ENCODE data around the gene ENO2.
"Not testable (repeated sequence)": the region's sequence is repeated elsewhere in the genome, so short reads cannot be mapped to it uniquely, and the experiment has no call there.

Gene ENO2

DNA sequence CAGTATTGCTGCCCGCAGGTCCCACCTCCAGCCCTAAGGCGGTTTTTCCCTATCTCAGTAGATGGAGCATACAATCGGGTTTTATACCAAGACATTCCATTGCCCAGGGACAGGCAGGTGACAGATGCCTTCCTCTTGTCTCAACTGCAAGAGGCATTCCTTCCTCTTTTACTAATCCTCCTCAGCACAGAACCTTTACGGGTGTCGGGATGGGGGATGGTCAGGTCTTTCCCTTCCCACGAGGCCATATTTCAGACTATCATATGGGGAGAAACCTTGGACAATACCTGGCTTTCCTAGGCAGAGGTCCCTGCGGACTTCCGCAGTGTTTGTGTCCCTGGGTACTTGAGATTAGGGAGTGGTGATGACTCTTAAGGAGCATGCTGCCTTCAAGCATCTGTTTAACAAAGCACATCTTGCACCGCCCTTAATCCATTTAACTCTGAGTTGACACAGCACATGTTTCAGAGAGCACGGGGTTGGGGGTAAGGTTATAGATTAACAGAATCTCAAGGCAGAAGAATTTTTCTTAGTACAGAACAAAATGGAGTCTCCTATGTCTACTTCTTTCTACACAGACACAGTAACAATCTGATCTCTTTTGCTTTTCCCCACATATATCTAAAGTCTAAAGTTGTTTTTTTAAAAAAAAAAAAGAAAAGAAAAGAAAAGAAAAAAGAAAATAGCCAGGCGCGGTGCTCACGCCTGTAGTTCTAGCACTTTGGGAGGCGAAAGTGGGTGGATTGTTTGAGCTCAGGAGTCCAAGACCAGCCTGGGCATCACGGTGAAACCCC is 28.0 kb upstream of the ENO2 start:
- DNase-seq: not testable (repeated sequence)

DNA sequence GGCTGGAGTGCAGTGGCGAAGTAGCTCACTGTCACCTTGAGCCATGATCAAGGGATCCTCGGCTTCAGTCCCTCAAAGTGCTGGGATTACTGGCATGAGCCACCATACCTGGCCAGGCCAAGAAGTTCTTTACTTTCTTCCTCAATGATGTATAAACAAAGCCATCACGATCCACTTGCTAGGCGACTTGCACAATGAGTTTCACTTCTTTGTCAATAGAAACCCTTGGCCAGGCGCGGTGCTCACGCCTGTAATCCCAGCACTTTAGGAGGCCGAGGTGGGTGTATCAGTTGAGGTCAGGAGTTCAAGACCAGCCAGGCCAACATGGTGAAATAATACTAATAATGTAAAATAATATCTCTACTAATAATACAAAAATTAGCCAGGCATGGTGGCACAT is 26.9 kb upstream of the ENO2 start:
- DNase-seq: no peak

DNA sequence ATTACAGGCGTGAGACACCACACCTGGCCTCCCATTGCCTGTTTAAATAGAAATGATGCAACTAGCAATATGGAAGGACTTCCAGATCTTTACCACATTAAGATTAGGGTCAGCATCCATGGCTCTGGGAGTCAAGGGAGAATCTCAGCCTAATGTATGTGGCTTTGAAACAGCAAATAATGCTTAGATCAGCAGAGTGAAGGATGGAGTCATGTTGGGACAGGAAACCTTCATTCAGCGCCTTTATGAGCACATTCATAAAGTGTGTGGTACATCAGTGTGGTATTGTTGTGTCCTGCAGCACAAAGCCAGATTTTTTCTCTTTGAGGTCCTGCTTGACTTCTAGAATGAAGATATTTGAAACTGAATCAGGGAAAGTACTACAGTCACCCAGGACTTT is 26.0 kb upstream of the ENO2 start:
- DNase-seq: no peak

DNA sequence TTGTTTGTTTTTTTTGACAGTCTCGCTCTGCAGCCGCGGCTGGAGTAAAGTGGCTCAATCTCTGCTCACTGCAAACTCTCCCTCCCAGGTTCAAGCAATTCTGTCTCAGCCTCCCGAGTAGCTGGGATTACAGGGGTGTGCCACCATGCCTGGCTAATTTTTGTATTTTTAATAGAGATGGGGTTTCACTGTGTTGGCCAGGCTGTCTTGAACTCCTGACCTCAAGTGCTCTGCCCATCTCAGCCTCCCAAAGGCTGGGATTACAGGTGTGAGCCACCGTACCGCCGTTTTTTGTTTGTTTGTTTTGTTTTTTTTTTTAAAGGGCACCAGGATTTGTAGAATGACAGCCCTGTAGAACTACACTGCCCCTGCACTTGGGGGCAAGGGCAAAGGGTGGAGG is 25.6 kb upstream of the ENO2 start:
- not testable (repeated sequence) for DNase-seq

DNA sequence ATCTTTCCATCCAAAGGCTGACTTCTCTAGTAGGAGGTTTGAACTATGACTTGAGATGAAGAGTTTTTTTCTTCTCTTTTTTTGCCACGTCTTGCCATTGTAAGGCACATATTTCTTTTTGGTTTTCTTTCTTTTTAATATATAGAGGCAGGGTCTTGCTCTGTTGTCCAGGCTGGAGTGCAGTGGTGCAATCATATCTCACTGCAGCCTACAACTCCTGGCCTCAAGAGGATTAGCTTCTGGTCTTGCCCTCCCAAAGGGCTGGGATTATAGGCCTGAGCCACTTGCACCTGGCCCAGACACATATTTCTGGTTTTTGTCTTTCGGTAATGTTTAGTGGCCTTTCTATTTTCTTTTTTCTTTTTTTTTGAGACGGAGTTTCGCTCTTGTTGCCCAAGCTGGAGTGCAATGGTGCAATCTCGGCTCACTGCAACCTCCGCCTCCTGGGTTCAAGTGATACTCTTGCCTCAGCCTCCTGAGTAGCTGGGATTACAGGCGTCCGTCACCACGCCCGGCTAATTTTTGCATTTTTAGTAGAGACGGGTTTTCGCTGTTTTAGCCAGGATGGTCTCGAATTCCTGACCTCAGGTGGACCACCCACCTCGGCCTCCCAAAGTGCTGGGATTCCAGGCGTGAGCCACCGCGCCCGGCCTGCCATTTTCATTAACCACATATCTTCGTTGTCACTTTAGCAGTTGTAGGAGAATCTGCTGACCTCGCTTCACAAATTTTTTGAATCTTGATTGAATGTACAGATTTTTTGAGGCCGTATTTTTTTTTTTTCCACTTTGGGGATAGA is 24.4 kb upstream of the ENO2 start:
- not testable (repeated sequence) for DNase-seq

DNA sequence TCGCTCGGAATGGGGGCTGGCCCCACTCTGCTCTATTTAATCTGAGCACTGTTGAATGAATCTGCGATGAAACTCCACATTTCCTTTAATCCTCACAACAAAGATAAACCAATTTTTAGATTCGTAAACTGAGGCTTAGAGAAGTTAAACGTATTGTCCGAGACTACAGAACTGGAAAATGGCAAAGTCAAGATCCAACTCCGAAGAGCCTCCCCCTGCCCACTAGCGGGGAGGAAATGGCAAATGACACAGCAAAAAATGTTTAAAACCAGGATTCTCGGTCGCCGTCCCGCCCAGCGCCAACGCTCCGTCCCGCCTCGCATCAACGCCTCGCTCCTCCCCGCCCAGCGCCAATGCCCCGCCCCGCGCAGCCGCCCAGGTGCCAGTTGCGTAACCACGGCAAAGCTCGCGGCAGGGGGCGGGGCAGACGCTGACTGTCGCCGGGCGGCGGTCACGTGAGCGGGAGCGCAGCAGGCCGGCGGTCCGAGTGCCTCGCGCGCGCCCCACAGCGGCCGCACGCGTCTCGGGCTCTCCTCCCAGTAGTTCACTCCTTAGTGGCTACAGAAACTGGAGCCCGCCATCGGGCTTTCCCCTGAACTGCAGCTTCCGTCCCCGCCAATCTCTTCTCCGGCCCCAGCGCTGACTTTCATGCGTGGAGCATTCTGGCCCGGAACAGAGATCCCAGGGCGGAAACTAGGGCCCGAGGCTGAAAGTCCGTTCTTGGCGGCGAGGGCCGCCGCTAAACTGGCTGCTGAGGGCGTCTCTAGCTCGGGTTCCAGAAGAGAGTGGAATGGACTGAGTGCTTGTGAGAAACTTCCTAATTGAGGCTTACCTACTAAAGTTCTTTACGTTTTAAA is 23.4 kb upstream of the ENO2 start:
- DNase-seq: peak; percentile 72 to 99 (median 95)

DNA sequence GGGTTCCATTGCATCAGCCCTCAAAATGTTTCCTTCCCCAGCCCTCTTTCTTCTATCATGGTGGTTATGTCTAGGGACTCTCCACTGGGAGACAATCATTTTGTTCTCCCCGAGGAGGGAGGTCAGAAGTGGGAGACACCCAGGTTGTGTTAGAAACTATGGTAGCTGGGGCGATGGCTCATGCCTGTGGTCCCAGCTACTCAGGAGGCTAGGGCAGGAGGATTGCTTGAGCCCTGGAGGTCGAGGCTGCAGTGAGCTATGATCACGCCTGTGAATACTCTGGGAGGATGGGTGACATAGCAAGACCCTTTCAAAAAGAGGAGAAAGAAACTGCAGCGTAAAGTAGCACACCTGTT is 22.8 kb upstream of the ENO2 start:
- DNase-seq: no peak

DNA sequence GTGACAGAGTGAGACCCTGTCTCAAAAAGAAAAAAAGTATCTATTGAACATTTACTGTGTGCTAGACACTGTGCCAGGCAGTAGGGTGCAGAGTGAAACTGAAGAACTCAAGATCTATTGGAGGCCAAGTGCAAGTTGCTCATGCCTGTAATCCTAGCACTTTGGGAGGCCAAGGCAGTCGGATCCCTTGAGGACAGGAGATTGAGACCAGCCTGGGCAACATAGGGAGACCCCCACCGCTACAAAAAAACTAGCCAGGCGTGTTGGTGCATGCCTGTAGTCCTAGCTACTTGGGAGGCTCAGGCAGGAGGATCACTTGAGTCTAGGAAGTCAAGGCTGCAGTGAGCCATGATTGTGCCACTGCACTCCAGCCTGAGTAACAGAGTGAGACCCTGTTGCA is 21.7 kb upstream of the ENO2 start:
- not testable (repeated sequence) for DNase-seq

DNA sequence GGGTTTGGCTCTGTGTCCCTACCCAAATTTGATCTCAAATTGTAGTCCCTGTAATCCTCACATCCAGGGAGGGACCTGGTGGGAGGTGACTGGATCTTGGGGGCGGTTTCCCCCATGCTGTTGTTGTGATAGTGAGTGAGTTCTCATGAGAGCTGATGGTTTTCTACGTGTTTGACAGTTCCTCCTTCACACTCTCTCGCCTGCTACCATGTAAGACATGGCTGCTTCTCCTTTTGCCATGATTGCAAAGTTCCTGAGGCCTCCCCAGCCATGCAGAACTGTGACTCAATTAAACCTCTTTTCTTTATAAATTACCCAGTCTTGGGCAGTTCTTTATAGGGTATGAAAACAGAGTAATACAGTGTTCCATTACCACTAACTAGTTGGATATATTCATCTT is 20.1 kb upstream of the ENO2 start:
- no peak for DNase-seq

DNA sequence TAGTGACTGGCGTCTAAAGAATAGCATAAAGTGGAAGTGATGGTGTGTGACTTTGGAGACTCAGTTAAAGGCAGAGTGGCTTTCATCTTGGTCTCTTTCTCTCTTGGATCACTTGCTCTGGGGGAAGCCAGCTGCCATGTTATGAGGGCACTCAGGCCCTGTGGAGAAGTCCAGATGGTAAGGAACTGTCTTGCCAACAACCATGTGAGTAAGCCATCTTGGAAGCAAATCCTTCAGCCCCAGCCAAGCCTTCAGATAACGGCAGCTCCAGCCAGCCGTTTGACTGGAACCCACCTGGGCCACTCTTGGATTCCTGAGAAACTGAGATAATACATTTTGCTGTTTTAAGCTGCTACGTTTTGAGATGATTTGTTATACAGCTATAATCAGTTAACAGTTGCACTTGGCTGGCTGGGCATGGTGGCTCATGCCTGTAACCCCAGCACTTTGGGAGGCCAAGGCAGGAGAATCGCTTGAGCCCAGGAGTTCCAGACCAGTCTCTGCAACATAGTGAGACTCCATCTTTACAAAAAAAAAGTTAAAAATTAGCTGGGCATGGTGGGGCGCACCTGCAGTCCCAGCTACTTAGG is 17.4 kb upstream of the ENO2 start:
- DNase-seq: no peak

DNA sequence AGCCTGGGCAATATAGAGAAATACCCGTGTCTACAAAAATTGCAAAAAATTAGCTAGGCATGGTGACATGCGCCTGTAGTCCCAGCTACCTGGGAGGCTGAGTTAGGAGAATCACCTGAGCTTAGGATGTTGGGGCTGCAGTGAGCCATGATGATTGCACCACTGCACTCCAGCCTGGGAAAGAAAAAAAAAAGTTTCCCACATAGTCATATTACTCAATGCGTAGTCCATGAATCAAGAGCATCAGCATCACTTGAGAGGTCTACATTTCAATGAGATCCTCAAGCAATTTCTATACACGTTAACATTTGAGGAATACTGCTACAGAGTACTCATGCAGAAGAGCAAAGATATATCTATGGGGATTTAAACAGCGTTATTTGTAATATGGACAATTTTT is 15.0 kb upstream of the ENO2 start:
- DNase-seq: no peak

DNA sequence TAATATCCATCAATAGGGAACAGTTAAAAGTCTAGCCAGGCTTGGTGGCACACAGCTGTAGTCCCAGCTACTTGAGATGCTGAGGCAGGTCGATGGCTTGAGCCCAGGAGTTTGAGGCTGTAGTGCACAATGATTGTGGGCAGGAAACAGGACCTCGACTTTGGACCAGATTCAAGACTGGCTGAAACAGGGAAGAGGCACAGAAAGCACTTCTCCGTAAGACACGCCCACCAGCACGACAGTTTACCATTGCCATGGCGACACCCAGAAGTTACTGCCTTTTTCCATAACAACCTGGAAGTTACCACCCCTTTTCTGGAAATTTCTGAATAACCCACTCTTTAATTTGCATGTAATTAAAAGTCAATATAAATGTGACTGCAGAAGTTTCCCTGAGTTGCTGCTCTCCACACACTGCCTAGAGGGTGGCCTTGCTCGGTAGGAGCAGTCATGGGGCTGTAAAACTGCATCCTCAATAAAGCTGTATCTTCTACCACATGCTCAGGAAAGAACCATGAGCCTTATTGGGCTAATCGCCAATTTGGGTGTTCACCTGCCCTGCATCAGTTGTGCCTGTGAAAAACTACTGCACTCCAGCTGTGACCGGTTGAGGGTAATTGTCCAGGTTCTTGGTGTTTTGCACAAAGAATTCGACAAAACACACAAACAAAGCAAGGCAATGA is 14.4 kb upstream of the ENO2 start:
- peak in 42 of 56 donors; percentile 3 to 76 (median 40) for DNase-seq

DNA sequence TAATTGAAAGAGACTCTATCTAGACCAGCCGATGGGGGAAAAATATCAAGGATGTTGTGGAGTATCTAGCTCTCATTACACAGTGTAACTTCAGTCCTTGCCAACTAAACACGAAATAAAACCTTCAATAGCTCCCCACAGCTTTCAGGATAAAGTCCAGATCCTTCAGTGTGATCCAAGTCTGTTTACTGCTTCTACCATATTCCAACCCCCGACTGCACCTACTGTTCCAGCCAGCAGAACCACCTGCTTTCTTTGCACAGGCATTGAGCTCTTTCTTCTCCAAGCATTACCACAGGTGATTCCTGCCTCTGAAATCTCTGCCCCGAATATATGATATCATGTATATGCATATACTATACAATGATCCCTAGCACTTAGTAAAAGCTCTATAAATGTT is 11.9 kb upstream of the ENO2 start:
- DNase-seq: no peak

DNA sequence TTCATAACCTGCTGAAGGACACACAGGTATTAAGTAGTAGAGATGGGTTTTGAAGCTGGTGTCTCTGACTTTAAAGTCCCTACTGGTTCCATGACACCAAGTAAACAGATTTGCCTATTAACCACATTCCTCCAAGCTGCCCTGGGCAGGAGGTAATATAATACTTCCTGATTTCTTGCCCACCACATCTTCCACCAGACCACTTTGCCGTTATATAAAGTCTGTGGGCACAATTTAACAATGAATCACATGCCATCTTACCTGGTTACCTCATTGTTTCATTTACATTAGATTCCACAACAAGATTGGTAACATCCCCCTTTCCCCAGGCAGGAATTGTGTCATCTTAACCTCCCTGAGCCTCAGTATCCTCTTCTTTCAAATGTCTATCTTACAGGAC is 10.7 kb upstream of the ENO2 start:
- no peak for DNase-seq

DNA sequence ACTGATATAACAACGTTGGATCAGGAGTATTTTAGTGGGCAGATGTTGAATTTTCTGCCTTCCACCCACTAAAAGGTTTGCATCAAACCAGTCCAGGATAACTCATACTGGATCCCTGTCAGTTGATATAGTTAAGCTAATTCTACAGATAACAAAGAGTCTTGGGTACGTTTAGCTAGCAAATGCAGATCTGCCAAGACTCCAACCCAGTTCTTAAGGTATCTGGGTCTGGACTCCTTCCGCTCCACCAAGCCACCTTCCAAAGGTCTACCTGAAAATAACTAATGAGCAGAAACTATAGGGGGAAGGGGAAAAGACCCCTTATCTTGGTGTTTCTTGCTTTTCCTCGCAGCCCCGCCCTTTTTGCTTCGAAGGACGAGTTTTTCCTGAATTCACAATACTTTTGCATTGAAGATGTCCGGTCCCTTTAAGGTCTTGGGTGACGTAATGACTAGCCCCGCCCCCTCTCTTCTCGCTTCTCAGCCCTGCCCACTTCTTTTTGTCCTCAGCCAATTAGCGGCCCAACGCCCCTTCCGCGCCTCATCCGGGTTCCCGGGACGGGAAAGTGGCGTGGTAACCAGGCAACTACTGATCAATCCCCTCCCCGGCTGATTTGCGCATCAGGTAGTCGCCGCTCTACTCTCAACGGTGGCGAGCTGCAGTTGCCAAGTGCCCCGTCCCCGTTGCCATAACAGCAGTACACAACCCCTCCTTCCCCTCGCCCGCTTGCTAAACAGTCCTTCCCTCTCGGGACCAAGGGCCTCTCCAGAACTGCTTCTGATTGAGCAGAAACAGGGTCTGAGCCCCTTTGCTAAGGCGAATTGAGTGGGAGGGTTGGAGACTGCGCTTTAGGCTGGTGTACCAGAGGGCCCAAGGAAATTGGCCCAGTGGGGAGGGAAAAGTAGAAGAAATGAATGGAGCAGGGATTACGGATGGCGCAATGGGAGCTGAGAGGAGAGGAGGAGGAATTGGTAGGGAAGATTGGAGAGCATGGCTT is 9.8 kb upstream of the ENO2 start, which contains the start of gene LRRC23:
Gene LRRC23 (plus strand): TSS at position 543 of the 997 bp plus-strand sequence. CDS start 812 bp downstream, outside the sequence.
- peak; percentile 83 to 100 (median 96) for DNase-seq

DNA sequence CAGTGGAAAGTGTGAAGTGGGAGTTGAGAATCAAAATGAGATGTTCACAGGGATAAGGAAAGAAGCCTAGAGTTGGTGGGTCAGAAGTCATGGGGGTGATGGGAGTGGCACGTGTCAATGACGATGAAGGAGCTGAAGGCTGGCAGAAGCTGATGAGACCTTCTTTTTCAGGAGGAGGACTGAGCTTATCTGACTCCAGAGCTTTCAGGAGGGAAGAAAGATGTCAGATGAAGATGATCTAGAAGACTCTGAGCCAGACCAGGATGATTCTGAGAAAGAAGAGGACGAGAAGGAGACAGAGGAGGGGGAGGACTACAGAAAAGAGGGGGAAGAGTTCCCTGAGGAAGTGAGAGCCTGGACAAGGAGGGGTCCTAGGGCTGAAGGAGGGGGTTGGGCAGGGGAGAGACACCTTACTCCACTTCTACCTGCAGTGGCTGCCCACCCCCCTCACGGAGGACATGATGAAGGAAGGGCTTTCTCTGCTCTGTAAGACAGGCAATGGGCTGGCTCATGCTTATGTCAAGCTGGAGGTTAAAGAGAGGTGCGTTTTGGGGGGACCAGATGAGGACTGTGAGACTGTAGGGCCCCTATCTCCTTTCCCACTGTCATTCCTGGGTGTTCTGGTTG is 8.9 kb upstream of the ENO2 start:
- DNase-seq: no peak

DNA sequence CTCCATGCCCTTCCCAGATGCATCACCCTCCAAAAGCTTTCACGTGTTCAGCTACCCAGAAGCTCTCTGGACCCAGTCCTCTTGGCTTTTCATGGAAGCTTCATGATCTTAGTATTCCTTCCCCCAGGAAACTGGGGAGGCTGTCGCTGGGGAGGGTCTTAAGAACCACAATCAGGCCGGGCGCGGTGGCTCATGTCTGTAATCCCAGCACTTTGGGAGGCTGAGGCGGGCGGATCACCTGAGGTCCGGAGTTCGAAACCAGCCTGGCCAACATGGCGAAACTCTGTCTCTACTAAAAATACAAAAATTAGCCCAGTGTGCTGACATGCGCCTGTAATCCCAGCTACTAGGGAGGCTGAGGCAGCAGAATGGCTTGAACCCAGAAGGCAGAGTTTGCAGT is 6.2 kb upstream of the ENO2 start:
- DNase-seq: not testable (repeated sequence)

DNA sequence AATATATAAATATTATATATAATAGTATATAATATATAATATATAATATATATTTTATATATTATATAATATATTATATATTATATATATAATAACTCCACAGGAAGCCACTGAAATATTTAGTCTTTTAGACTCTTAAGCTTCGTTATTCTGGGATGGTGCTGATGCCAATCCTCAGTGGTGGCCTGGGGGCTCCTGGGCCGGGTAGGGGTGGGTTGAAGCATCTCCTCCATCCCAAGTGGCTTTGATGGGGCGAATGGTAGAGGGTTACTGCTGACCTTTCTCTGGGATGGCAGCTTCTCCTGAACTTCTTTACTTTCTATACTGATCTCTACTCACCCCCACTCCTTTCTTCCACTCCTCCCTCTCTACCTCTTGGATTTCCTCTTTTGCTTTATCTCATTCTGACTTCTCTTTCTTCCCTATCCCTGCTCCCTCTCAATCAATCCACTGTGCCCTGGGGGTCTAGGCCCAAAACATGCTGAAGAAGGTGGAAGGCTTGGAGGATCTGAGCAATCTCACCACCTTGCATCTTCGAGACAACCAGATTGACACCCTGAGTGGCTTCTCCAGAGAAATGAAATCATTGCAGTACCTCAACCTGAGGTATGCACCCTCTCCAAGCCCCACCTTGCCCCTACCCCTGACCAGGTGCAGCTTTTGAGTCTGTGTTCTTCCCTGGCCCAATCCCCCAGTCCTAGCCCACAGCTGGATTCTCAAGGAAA is 4.8 kb upstream of the ENO2 start:
- no peak for DNase-seq

Measured in nucleus accumbens (tissue), 56 donors.